ENCODE data around the gene EARS2.

EARS2 gene

GRCh38 chr16:23537390-23537789 is 19.8 kb downstream of the EARS2 start:
- H3K4me3 ChIP-seq (ENCODE audit: low read length) = no peak overlapping the region
- DNase-seq (ENCODE audit: low read depth) = peak; percentile 32
- no peak for TF ChIP-seq CTCF (IDR thresholded peaks at IDR 0.05; ENCODE audit: insufficient read depth, low read depth, low read length, missing control alignments)

GRCh38 chr16:23535901-23536300 is 21.2 kb downstream of the EARS2 start:
- TF ChIP-seq CTCF (IDR thresholded peaks at IDR 0.05; ENCODE audit: insufficient read depth, low read depth, low read length, missing control alignments) = no peak
- DNase-seq (ENCODE audit: low read depth) = peak; percentile 32
- H3K4me3 ChIP-seq (ENCODE audit: low read length) = no peak overlapping the region

GRCh38 chr16:23534868-23535860 is 22.0 kb downstream of the EARS2 start:
- no peak for TF ChIP-seq CTCF (IDR thresholded peaks at IDR 0.05; ENCODE audit: insufficient read depth, low read depth, low read length, missing control alignments)
- H3K4me3 ChIP-seq (ENCODE audit: low read length) = no peak overlapping the region
- peak; percentile 39 for DNase-seq (ENCODE audit: low read depth)

DNA sequence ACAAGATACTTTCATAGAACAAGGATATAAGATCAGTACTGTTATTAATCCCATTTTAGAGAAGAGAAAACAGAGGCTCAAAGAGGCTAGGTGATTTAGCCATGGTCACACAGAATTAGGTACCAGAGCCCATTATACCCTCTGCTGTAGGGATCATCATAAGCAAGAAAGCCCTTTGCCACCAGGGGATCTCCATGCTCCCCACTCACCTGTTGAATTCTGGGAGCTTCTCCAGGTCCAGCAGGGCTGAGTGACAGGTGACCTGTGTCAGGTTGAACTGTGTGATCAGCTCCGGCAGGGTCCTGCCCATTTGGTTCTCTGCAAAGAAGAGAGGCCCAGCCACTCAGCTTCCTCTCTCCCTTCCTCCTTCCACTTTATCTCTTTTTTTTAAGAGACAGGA is 24.7 kb downstream of the EARS2 start:
- no peak for TF ChIP-seq CTCF (IDR thresholded peaks at IDR 0.05; ENCODE audit: insufficient read depth, low read depth, low read length, missing control alignments)
- no peak overlapping the region for H3K4me3 ChIP-seq (ENCODE audit: low read length)
- no peak for DNase-seq (ENCODE audit: low read depth)

GRCh38 chr16:23530062-23530461 is 27.1 kb downstream of the EARS2 start:
- no peak for DNase-seq (ENCODE audit: low read depth)
- no peak for TF ChIP-seq CTCF (IDR thresholded peaks at IDR 0.05; ENCODE audit: insufficient read depth, low read depth, low read length, missing control alignments)
- no peak overlapping the region for H3K4me3 ChIP-seq (ENCODE audit: low read length)

DNA sequence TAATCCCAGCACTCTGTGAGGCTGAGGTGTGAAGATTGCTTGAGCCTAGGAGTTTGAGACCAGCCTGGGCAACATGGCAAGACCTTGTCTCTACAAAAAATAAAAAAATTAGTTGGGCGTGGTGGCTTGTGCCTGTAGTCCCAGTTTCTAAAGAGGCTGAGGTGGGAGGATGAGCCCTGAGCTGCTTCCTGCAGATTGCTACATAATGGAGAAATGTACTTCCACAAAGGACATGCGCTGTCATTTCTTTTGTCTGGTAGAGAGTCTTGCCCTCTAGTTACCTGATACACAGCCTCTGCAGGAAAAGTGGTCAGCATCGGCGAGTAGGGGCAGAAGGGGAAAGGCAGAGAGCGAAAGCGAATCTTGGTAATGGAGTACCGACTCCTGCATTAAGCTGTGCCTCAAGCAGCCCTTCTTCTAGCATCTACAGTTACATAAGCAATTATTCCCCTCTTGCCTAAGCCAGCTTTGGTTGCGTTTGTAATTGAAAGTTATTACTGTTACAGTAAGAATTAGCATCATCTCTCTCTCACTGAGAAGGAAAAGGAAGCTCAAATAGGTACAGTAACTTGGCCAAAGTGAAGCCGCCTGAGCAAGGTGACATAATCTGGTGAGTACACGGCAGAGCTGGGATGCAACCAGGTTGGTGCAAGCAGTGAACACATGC is 28.4 kb downstream of the EARS2 start:
- DNase-seq (ENCODE audit: low read depth) = no peak
- no peak overlapping the region for H3K4me3 ChIP-seq (ENCODE audit: low read length)
- TF ChIP-seq CTCF (IDR thresholded peaks at IDR 0.05; ENCODE audit: insufficient read depth, low read depth, low read length, missing control alignments) = no peak
